Esophagus squamous epithelium (tissue), 5 donors: ENCODE measurements around the gene ZNF385A. TPM values are rescaled to one million over a fixed set of nuclear protein-coding genes. Genes with fewer than 3 reads are reported as not detected.

Experiments
- DNase-seq: peaks from one replicate; lab custom pipeline; 2025; lab: John Stamatoyannopoulos, UW
- H3K27ac ChIP-seq, 4 donors: fragments of 200-600 bp; sonication (generic); one replicate each; pipeline ENCODE4 v1.5.1; 2016 to 2019; ENCODE audit warnings: mild to moderate bottlenecking in 1 of 4
- H3K27me3 ChIP-seq, 4 donors: fragments of 200-600 bp; sonication (generic); 1 replicate in 3 of 4; 2 replicates in 1 of 4; pipeline versions ENCODE4 v1.5.1 to v1.6.0; 2017 to 2021; ENCODE audit warnings: antibody characterized with exemption in 1 of 4
- H3K36me3 ChIP-seq, 3 donors: fragments of 200-600 bp; sonication (generic); one replicate each; pipeline ENCODE4 v1.5.1; 2016 to 2019
- H3K4me1 ChIP-seq, 3 donors: fragments of 200-600 bp; sonication (generic); one replicate each; pipeline ENCODE4 v1.5.1; 2017 to 2019
- H3K4me3 ChIP-seq, 4 donors: fragments of 200-600 bp; sonication (generic); 1 replicate in 3 of 4; 2 replicates in 1 of 4; pipeline ENCODE4 v1.5.1; 2016 to 2019; ENCODE audit warnings: mild to moderate bottlenecking in 2 of 4, moderate library complexity in 1 of 4
- H3K9me3 ChIP-seq, 3 donors: fragments of 200-600 bp; sonication (generic); one replicate each; pipeline ENCODE4 v1.5.1; 2016 to 2019
- POLR2A ChIP-seq, 4 donors: fragments of 450-650 bp; IDR thresholded peaks; one replicate each; pipeline ENCODE4 v1.6.1; 2017; ENCODE audit warnings: antibody characterized with exemption in 4 of 4, mild to moderate bottlenecking in 4 of 4, moderate library complexity in 3 of 4
- WGBS, 2 donors: methylation state at CpG; one replicate each; pipeline ENCODE4 v1.1.5; 2018; 5-methylcytosine and 5-hydroxymethylcytosine counted together
- intact Hi-C: fragments of 100-400 bp; cut with DNase I; formaldehyde crosslinking; loops from one replicate; pipeline ENCODE4 v1.15.0; 2022
- total RNA-seq, 4 donors: library from RNA; depleted of rRNA; stranded (reverse); fragments of >200 nt; gene quantifications; one replicate each; pipeline ENCODE4 v1.1.0, GENCODE V29; 2016
- TF ChIP-seq, protein P1 (sequence below), 6 experiments: fragments of 450-650 bp in 4 of 6; fragments of 200-600 bp in 2 of 6; sonication (generic) in 2 of 6; IDR thresholded peaks; one replicate each; pipeline ENCODE4 v1.5.1; 2016 to 2019; ENCODE audit warnings: antibody characterized with exemption in 6 of 6, mild to moderate bottlenecking in 4 of 6, moderate library complexity in 4 of 6
- donor health status: DM: yes; HTN: yes; CAD: no.

The ZNF385A gene
- total RNA-seq, 4 donors from 2014 or later, result 25.2 to 106 (median 37.8) TPM

DNA sequence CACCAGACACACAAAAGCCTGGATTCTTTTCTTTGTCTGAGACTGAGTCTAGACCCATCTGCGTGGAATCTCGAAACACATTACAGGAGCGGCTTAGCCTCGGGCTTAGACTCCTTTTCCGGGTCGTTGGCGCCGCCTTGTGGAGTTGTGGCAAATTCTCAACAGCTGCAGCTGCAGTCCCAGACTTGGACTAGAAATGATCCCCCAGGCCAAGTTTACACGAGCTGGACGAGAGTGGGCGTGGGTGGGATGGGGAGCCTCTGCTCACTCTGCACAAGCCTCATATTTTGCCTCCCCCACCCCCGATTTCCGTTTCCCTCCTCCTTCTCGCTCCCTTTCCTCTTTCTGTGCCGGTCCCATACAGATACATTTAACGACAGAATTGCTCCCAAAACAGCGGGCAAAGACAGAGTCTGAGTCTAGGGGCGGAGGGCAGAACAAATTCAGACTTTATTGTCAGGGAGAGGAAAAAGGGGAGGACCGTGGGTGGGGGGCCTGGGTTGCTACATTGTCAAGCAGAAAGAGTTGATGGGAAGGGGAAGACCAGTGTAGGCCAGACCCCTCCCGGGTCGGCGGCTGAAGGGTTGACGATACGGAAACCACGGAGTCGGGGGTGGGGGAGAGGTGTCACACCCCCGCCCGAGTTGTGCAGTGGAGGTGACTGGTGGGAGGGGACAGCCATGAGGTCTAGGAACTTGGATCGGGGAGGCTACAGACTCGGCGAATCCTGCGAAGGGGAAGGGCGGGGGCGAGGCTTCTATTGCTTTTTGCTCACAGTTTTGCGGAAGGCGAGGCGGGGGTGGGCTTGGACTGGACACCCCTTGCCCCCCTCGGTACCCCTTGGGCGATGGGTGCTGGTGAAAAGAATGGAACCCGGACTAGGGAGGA lies 15.6 kb downstream of the ZNF385A start:
- H3K4me1 ChIP-seq, result peaks cover 28 to 59% (median 32%) of the 10 kb centered on the region in 3 donors
- peaks cover 0 to 49% (median 4%) of the 10 kb centered on the region in 3 donors for H3K36me3 ChIP-seq
- WGBS, 2 donors, result 20 to 39% methylated on average over 21 to 30 of the region's 40 CpGs
- H3K27me3 ChIP-seq, result no peaks in the 10 kb centered on the region
- H3K9me3 ChIP-seq, result no peaks in the 10 kb centered on the region
- intact Hi-C loops, result loop anchor here (10.0 kb wide), 1 partner anchor 74 kb away; no protein-coding TSS in a partner anchor
- peak overlapping the region; percentile 15 to 54 (median 32) for H3K4me3 ChIP-seq
- H3K27ac ChIP-seq, result peak overlapping the region; percentile 44 to 84 (median 76)
- TF ChIP-seq POLR2A (IDR thresholded peaks at IDR 0.05), result no peak
- TF ChIP-seq, protein P1, sequence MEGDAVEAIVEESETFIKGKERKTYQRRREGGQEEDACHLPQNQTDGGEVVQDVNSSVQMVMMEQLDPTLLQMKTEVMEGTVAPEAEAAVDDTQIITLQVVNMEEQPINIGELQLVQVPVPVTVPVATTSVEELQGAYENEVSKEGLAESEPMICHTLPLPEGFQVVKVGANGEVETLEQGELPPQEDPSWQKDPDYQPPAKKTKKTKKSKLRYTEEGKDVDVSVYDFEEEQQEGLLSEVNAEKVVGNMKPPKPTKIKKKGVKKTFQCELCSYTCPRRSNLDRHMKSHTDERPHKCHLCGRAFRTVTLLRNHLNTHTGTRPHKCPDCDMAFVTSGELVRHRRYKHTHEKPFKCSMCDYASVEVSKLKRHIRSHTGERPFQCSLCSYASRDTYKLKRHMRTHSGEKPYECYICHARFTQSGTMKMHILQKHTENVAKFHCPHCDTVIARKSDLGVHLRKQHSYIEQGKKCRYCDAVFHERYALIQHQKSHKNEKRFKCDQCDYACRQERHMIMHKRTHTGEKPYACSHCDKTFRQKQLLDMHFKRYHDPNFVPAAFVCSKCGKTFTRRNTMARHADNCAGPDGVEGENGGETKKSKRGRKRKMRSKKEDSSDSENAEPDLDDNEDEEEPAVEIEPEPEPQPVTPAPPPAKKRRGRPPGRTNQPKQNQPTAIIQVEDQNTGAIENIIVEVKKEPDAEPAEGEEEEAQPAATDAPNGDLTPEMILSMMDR (IDR thresholded peaks at IDR 0.05), result peak; percentile 66 to 90 (median 84)
- peak; percentile 46 for DNase-seq

DNA sequence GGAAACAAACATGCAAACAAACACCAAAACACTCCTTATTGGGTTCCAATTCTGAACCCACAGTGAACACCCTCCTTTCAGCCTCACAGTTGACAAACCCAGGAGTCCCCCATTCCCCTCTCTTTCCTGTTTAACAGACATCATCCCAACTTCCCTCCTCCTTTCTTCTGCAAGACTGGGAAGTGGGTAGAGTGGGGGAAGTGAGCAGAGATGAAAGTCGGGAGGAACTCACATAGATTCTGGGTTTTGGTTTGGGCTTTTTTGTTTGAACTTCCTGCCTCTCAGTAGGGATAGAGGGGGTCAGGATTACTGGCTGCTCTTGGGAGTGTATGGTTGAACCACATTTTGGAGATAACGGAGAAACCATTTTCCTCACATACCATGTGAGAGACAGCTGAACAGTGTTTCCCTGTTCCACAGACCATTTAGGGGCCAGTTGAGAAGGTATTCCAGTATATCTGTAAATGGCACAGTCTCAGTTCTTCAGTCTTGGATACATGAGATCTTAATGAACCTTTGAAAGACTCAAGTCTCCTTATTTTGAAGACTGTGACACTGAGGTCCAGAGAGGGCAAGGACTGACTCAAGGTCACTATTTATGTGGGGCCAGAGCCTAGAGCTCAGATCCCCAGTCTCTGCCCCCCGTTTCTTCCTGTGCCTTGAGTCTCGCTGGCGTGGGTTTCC lies 16.4 kb downstream of the ZNF385A start:
- TF ChIP-seq, protein P1 (IDR thresholded peaks at IDR 0.05), result no peak
- TF ChIP-seq POLR2A (IDR thresholded peaks at IDR 0.05), result no peak
- intact Hi-C loops, result loop anchor here (10.0 kb wide), 1 partner anchor 73 kb away; no protein-coding TSS in a partner anchor
- peak overlapping the region in 3 of 4 donors; percentile 71 to 84 (median 80) for H3K27ac ChIP-seq
- no peaks in the 10 kb centered on the region for H3K27me3 ChIP-seq
- peak overlapping the region in 3 of 4 donors; percentile 30 to 54 (median 34) for H3K4me3 ChIP-seq
- H3K4me1 ChIP-seq, result peaks cover 25 to 52% (median 26%) of the 10 kb centered on the region in 3 donors
- H3K9me3 ChIP-seq, result no peaks in the 10 kb centered on the region
- 18 to 22% methylated on average over 4 to 5 of the region's 5 CpGs for WGBS, 2 donors
- peaks cover 0 to 41% (median 4%) of the 10 kb centered on the region in 3 donors for H3K36me3 ChIP-seq
- DNase-seq, result no peak

DNA sequence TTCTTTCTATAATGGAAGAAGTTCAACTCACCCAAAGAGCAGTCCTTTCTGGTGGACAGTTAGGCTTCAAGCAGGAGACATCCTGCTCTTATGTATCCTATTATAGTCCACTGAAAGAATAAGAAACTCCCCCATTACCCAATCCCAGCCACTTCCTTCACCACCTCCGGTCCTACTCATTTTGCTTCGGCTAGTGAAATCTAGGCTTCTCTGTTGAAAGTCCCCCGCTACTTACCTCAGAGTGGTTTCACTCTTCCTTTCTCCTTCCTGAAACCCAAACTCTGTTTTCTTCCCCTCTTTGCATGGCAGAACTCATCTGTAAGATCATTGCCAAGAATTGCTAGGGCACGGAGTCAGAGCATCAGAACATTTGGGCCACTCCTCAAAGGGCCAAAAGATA lies 20.1 kb downstream of the ZNF385A start, which contains the start of gene GPR84:
TSS of gene GPR84 (minus strand) at position 74 of the 400 bp plus-strand sequence. CDS start 635 bp downstream, outside the sequence.
- 65 to 68% methylated on average over 4 of the region's 4 CpGs for WGBS, 2 donors
- intact Hi-C loops, result loop anchor here (10.0 kb wide), 1 partner anchor 70 kb away; no protein-coding TSS in a partner anchor
- no peak within 1 kb of the TSS for H3K4me3 ChIP-seq

DNA sequence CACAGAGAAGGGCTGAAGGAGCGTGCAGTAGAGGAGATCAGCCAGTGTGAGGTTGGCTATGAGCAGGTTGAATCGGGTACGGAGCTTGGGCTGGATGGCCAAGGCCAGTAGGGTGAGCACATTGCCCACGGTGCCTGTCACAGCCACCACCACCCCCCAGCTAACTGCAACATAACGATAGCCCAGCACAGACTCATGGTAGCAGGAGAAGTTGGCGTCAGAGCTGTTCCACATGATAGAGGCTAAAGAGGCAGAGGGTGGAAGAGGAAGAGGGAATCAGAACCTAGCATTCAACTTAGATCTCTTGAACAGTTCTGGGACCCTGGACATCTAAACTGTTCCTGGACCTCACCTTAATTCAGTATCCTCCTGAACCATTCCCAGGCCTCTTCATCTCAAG lies 20.9 kb downstream of the ZNF385A start:
- Histone ChIP-seq H3K27ac (no peak overlapping the region), H3K4me1 (peaks cover 7 to 26% (median 7%) of the 10 kb centered on the region in 3 donors), H3K27me3 (no peaks in the 10 kb centered on the region), H3K4me3 (no peak overlapping the region), H3K9me3 (no peaks in the 10 kb centered on the region), H3K36me3 (no peaks in the 10 kb centered on the region)
- no peak for DNase-seq
- intact Hi-C loops, result loop anchor here (10.0 kb wide), 1 partner anchor 69 kb away; no protein-coding TSS in a partner anchor
- WGBS, 2 donors, result 74 to 87% methylated on average over 6 of the region's 6 CpGs
- no peak for TF ChIP-seq POLR2A (IDR thresholded peaks at IDR 0.05)
- TF ChIP-seq, protein P1 (IDR thresholded peaks at IDR 0.05), result no peak

More for the DNA sequence above, 20.1 kb downstream of the ZNF385A start, which contains the start of gene GPR84:
- no peaks in the 10 kb centered on the region for H3K9me3 ChIP-seq
- H3K27me3 ChIP-seq, result no peaks in the 10 kb centered on the region
- TF ChIP-seq, protein P1 (IDR thresholded peaks at IDR 0.05), result no peak
- no peak for TF ChIP-seq POLR2A (IDR thresholded peaks at IDR 0.05)
- no peak for DNase-seq
- H3K36me3 ChIP-seq, result peaks cover 0 to 4% (median 0%) of the 10 kb centered on the region in 3 donors
- no peak within 1 kb of the TSS for H3K27ac ChIP-seq
- peaks cover 9 to 31% (median 12%) of the 10 kb centered on the region in 3 donors for H3K4me1 ChIP-seq
